NCI-H2227 treated with DMSO at 0.1 percent for 48 hours (cell line): ENCODE measurements around the gene PNRC1.
A peak's percentile ranks its signal among the peaks of the same experiment; 100 is the strongest.
"Not testable (repeated sequence)": the region's sequence is repeated elsewhere in the genome, so short reads cannot be mapped to it uniquely, and the experiment has no call there.

Source experiments
- DNase-seq: peaks from one replicate; lab custom pipeline; 2025; lab: John Stamatoyannopoulos, UW

Gene PNRC1

GRCh38 chr6:89110284-89110683 lies 29.7 kb downstream of the PNRC1 start:
- no peak for DNase-seq

- no peak for DNase-seq
Measured at GRCh38 chr6:89111933-89112332, 31.4 kb downstream of the PNRC1 start.

GRCh38 chr6:89116702-89117101 lies 36.2 kb downstream of the PNRC1 start:
- no peak for DNase-seq

- DNase-seq: peak; percentile 12
Measured at GRCh38 chr6:89117211-89118108, 36.9 kb downstream of the PNRC1 start, which contains the start of gene SRSF12. Gene SRSF12 (minus strand): TSS chr6:89118071. CDS start chr6:89117887, 184 bp downstream.

GRCh38 chr6:89118931-89119330 lies 38.4 kb downstream of the PNRC1 start:
- no peak for DNase-seq

- DNase-seq: no peak
Measured at GRCh38 chr6:89120371-89120770, 39.8 kb downstream of the PNRC1 start.

- no peak for DNase-seq
Measured at GRCh38 chr6:89121934-89122333, 41.4 kb downstream of the PNRC1 start.

GRCh38 chr6:89122625-89123024 lies 42.1 kb downstream of the PNRC1 start:
- DNase-seq: peak; percentile 19

- DNase-seq: not testable (repeated sequence)
Measured at GRCh38 chr6:89128256-89128671, 47.7 kb downstream of the PNRC1 start.

- DNase-seq: no peak
Measured at GRCh38 chr6:89131599-89131998, 51.0 kb downstream of the PNRC1 start.

- DNase-seq: no peak
Measured at GRCh38 chr6:89132057-89132456, 51.5 kb downstream of the PNRC1 start.

GRCh38 chr6:89133981-89134380 lies 53.4 kb downstream of the PNRC1 start:
- DNase-seq: no peak

- DNase-seq: no peak
Measured at GRCh38 chr6:89134723-89135122, 54.2 kb downstream of the PNRC1 start.
